NB4 (cell line): ENCODE data around the gene SPIB.

Experiments
- POLR2A ChIP-seq: IDR thresholded peaks from 2 replicates; pipeline ENCODE4 v1.6.1; 2011; ENCODE audit warnings: mild to moderate bottlenecking; ENCODE audit not compliant: insufficient read length; ENCODE audit errors: extremely low read depth
- TF ChIP-seq, protein P1 (sequence below): IDR thresholded peaks from one replicate; pipeline ENCODE4 v1.5.1; 2012; ENCODE audit warnings: low read depth, low read length

DNA sequence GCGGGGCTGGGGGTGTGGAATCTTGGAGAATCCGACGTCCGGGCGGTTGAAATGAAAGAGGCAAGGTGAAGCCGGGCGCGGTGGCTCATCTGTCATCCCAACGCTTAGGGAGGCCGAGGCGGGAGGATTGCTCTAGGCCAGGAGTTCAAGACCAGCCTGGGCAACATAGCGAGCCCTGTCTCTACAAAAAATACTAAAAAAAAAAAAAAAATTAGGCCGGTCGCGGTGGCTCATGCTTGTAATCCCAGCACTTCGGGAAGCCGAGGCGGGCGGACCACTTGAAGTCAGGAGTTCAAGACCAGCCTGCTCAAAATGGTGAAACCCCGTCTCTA, 58.1 kb downstream of the SPIB start:
- no peak for TF ChIP-seq POLR2A
- TF ChIP-seq, protein P1, sequence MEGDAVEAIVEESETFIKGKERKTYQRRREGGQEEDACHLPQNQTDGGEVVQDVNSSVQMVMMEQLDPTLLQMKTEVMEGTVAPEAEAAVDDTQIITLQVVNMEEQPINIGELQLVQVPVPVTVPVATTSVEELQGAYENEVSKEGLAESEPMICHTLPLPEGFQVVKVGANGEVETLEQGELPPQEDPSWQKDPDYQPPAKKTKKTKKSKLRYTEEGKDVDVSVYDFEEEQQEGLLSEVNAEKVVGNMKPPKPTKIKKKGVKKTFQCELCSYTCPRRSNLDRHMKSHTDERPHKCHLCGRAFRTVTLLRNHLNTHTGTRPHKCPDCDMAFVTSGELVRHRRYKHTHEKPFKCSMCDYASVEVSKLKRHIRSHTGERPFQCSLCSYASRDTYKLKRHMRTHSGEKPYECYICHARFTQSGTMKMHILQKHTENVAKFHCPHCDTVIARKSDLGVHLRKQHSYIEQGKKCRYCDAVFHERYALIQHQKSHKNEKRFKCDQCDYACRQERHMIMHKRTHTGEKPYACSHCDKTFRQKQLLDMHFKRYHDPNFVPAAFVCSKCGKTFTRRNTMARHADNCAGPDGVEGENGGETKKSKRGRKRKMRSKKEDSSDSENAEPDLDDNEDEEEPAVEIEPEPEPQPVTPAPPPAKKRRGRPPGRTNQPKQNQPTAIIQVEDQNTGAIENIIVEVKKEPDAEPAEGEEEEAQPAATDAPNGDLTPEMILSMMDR = no peak
